Astrocyte (in vitro differentiated cells and primary cell): Measurements from ENCODE around the gene GSTT4.
"Not testable (repeated sequence)": the region's sequence is repeated elsewhere in the genome, so short reads cannot be mapped to it uniquely, and the experiment has no call there.

Experiments
- EZH2 ChIP-seq: IDR thresholded peaks from 2 replicates; pipeline ENCODE4 v1.6.1; 2012; ENCODE audit warnings: mild to moderate bottlenecking, low read length, inconsistent platforms; ENCODE audit not compliant: insufficient read depth
- TF ChIP-seq, protein P1 (sequence below): IDR thresholded peaks from 2 replicates; pipeline ENCODE4 v1.5.1; 2011; ENCODE audit warnings: low read depth, mild to moderate bottlenecking, inconsistent platforms, low read length, moderate library complexity; ENCODE audit not compliant: insufficient read depth

DNA sequence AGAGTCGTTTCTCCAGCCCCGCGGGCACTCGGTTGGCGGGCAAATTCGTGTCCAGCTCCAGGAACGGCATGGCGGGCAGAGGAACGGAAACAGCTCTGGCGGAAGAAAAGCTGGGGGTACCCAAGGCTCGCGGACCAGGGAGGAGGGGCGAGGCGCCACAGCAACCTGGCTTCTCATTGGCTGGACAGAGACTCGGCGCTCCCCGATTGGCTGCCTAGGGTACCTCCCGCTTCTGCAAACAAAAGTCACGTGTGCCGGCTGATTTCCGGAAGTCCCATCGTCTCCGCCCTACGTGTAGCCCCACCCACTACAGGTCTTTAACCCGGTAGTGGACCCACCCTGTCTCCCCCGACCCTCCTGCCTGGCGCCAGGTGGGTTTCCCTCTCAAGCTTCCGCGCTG is 30.9 kb downstream of the GSTT4 start, which contains the start of gene DDT:
- TF ChIP-seq, protein P1, sequence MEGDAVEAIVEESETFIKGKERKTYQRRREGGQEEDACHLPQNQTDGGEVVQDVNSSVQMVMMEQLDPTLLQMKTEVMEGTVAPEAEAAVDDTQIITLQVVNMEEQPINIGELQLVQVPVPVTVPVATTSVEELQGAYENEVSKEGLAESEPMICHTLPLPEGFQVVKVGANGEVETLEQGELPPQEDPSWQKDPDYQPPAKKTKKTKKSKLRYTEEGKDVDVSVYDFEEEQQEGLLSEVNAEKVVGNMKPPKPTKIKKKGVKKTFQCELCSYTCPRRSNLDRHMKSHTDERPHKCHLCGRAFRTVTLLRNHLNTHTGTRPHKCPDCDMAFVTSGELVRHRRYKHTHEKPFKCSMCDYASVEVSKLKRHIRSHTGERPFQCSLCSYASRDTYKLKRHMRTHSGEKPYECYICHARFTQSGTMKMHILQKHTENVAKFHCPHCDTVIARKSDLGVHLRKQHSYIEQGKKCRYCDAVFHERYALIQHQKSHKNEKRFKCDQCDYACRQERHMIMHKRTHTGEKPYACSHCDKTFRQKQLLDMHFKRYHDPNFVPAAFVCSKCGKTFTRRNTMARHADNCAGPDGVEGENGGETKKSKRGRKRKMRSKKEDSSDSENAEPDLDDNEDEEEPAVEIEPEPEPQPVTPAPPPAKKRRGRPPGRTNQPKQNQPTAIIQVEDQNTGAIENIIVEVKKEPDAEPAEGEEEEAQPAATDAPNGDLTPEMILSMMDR, result not testable (repeated sequence)
- not testable (repeated sequence) for TF ChIP-seq EZH2
